H1 (cell line): ENCODE measurements around the gene DPF3. TPM values are rescaled to one million over a fixed set of nuclear protein-coding genes. Genes with fewer than 3 reads are reported as not detected.

ENCODE experiments used
- CTCF ChIA-PET: fragments of 300-600 bp; sonication (Branson Sonifier 250); formaldehyde crosslinking; loops from one replicate; lab custom pipeline; 2021; ENCODE audit not compliant: partially characterized antibody; lab: Charles Lee
- POLR2A ChIA-PET: fragments of 300-600 bp; sonication (Branson Sonifier 250); formaldehyde crosslinking; loops from one replicate; lab custom pipeline; 2021; ENCODE audit warnings: inconsistent platforms; ENCODE audit not compliant: partially characterized antibody; lab: Charles Lee
- DNase-seq, 2 experiments: peaks; one replicate each; pipeline versions ENCODE4 v3.0.0 to v3.0.0-alpha.2; 2010 to 2022; ENCODE audit warnings: low spot score in 2 of 2, low read depth in 1 of 2, mixed read lengths in 1 of 2
- FAIRE-seq: peaks from 2 replicates; lab custom pipeline; 2011; peaks lifted over from hg19 to GRCh38; lab: Jason Lieb, UNC
- H2AFZ ChIP-seq: 2 replicates; pipeline ENCODE4 v1.8.1; 2012; ENCODE audit warnings: low read length, inconsistent platforms
- H2AK5ac ChIP-seq: 2 replicates; pipeline ENCODE4 v1.6.1; 2013; ENCODE audit warnings: low read depth, low read length
- H2BK120ac ChIP-seq: replicated peaks from 2 replicates; pipeline ENCODE3; 2013; ENCODE audit warnings: low read depth, low read length, inconsistent platforms
- H2BK12ac ChIP-seq: 2 replicates; pipeline ENCODE4 v1.6.1; 2013; ENCODE audit warnings: low read depth, low read length
- H2BK15ac ChIP-seq: 2 replicates; pipeline ENCODE4 v1.6.1; 2013; ENCODE audit warnings: low read length
- H2BK20ac ChIP-seq: 2 replicates; pipeline ENCODE4 v1.6.1; 2013; ENCODE audit warnings: low read length
- H2BK5ac ChIP-seq: 2 replicates; pipeline ENCODE4 v1.6.1; 2013; ENCODE audit warnings: low read depth, low read length
- H3K14ac ChIP-seq: 2 replicates; pipeline ENCODE4 v1.6.1; 2013; ENCODE audit warnings: inconsistent platforms; ENCODE audit not compliant: insufficient read length
- H3K18ac ChIP-seq: 2 replicates; pipeline ENCODE4 v1.6.1; 2013; ENCODE audit warnings: low read length; ENCODE audit errors: extremely low read depth
- H3K23ac ChIP-seq: 2 replicates; pipeline ENCODE4 v1.6.1; 2013; ENCODE audit warnings: inconsistent platforms; ENCODE audit not compliant: insufficient read length
- H3K23me2 ChIP-seq: 2 replicates; pipeline ENCODE4 v1.6.1; 2013; ENCODE audit warnings: low read depth, low read length
- H3K27ac ChIP-seq: 2 replicates; pipeline ENCODE4 v1.6.1; 2011; ENCODE audit warnings: low read depth, low read length, inconsistent platforms
- H3K27me3 ChIP-seq, 4 experiments: replicated peaks in 1 of 4; 1 replicate in 1 of 4; 2 replicates in 3 of 4; pipeline versions ENCODE4 v1.6.1 to v1.8.1; 2011 to 2013; ENCODE audit warnings: low read length in 3 of 4, mild to moderate bottlenecking in 3 of 4, inconsistent platforms in 2 of 4, mixed read lengths in 2 of 4, moderate library complexity in 1 of 4; ENCODE audit not compliant: control insufficient read depth in 3 of 4, insufficient read depth in 3 of 4; ENCODE audit errors: extremely low read depth in 1 of 4
- H3K36me3 ChIP-seq, 4 experiments: 2 replicates each; pipeline versions ENCODE4 v1.6.1 to v1.8.1; 2011 to 2013; ENCODE audit warnings: mild to moderate bottlenecking in 4 of 4, low read length in 3 of 4, moderate library complexity in 2 of 4, control low read depth in 1 of 4, inconsistent platforms in 1 of 4; ENCODE audit not compliant: insufficient read depth in 4 of 4, control insufficient read depth in 2 of 4
- H3K4ac ChIP-seq: replicated peaks from 2 replicates; pipeline ENCODE3; 2013; ENCODE audit warnings: low read length, low read depth, mixed read lengths, inconsistent platforms; ENCODE audit not compliant: insufficient read length
- H3K4me1 ChIP-seq, 4 experiments: replicated peaks in 1 of 4; 1 replicate in 1 of 4; 2 replicates in 3 of 4; pipeline versions ENCODE4 v1.6.1 to v1.8.1; 2011 to 2013; ENCODE audit warnings: low read length in 3 of 4, inconsistent platforms in 2 of 4, mixed read lengths in 1 of 4; ENCODE audit not compliant: insufficient read depth in 4 of 4, control insufficient read depth in 3 of 4
- H3K4me2 ChIP-seq, 2 experiments: 2 replicates each; pipeline versions ENCODE4 v1.6.1 to v1.8.1; 2011 to 2013; ENCODE audit warnings: low read depth in 2 of 2, low read length in 2 of 2, control low read depth in 1 of 2, inconsistent platforms in 1 of 2, mild to moderate bottlenecking in 1 of 2; ENCODE audit not compliant: insufficient read depth in 1 of 2
- H3K4me3 ChIP-seq, 4 experiments: fragments of 200-600, 300-600 bp in 1 of 4; sonication (generic), shearing (Covaris generic), sonication (Bioruptor Twin) in 1 of 4; 2 replicates each; pipeline versions ENCODE4 v1.5.1 to v1.8.1; 2011 to 2016; ENCODE audit warnings: low read length in 4 of 4, low read depth in 3 of 4, control low read depth in 2 of 4, inconsistent platforms in 2 of 4, mild to moderate bottlenecking in 2 of 4, mixed read lengths in 1 of 4, moderate library complexity in 1 of 4; ENCODE audit not compliant: insufficient read depth in 2 of 4; ENCODE audit errors: extremely low read depth in 1 of 4
- H3K56ac ChIP-seq: replicated peaks from 2 replicates; pipeline ENCODE3; 2013; ENCODE audit warnings: low read depth, mild to moderate bottlenecking, mixed read lengths, low read length, inconsistent platforms; ENCODE audit not compliant: insufficient read length
- H3K79me1 ChIP-seq: 2 replicates; pipeline ENCODE4 v1.6.1; 2013; ENCODE audit warnings: low read depth, low read length, control low read depth
- H3K79me2 ChIP-seq, 2 experiments: 2 replicates each; pipeline versions ENCODE4 v1.6.1 to v1.8.1; 2012 to 2013; ENCODE audit warnings: low read length in 2 of 2, mild to moderate bottlenecking in 2 of 2, inconsistent platforms in 1 of 2; ENCODE audit not compliant: insufficient read depth in 2 of 2, control insufficient read depth in 1 of 2
- H3K9ac ChIP-seq, 4 experiments: replicated peaks in 1 of 4; 1 replicate in 1 of 4; 2 replicates in 3 of 4; pipeline versions ENCODE4 v1.6.1 to v1.8.1; 2011 to 2013; ENCODE audit warnings: low read depth in 3 of 4, low read length in 3 of 4, control low read depth in 2 of 4, mild to moderate bottlenecking in 2 of 4, moderate library complexity in 2 of 4, inconsistent platforms in 1 of 4; ENCODE audit errors: extremely low read depth in 1 of 4
- H3K9me3 ChIP-seq, 2 experiments: 2 replicates each; pipeline versions ENCODE4 v1.6.1 to v1.8.1; 2012 to 2013; ENCODE audit warnings: mild to moderate bottlenecking in 2 of 2, moderate library complexity in 2 of 2, control low read depth in 1 of 2, inconsistent platforms in 1 of 2, low read depth in 1 of 2, low read length in 1 of 2, mixed read lengths in 1 of 2; ENCODE audit not compliant: insufficient read depth in 2 of 2
- H4K20me1 ChIP-seq, 2 experiments: replicated peaks in 1 of 2; 2 replicates each; pipeline versions ENCODE3 to v1.8.1; 2011 to 2013; ENCODE audit warnings: inconsistent platforms in 2 of 2, low read length in 2 of 2, mild to moderate bottlenecking in 1 of 2; ENCODE audit not compliant: insufficient read depth in 2 of 2, control insufficient read depth in 1 of 2
- H4K5ac ChIP-seq: 2 replicates; pipeline ENCODE4 v1.6.1; 2013; ENCODE audit warnings: low read length, low read depth, mixed read lengths, inconsistent platforms; ENCODE audit not compliant: insufficient read length
- H4K8ac ChIP-seq: 2 replicates; pipeline ENCODE4 v1.8.0; 2013; ENCODE audit warnings: mild to moderate bottlenecking, moderate library complexity, low read length, inconsistent platforms; ENCODE audit not compliant: insufficient read depth; ENCODE audit errors: extremely low read depth
- H4K91ac ChIP-seq: replicated peaks from 2 replicates; pipeline ENCODE3; 2013; ENCODE audit warnings: low read length, mixed read lengths, inconsistent platforms; ENCODE audit not compliant: insufficient read length
- POLR2AphosphoS5 ChIP-seq: IDR thresholded peaks from 2 replicates; pipeline ENCODE4 v1.6.1; 2011; ENCODE audit warnings: low read depth, low read length
- RAD21 ChIP-seq, 2 experiments: IDR thresholded peaks in 1 of 2; conservative IDR thresholded peaks in 1 of 2; 2 replicates each; pipeline ENCODE4 v1.6.1; 2011; ENCODE audit warnings: low read depth in 2 of 2, low read length in 2 of 2, improper control_type of control experiment in 1 of 2, inconsistent platforms in 1 of 2, mild to moderate bottlenecking in 1 of 2, moderate library complexity in 1 of 2
- SIRT6 ChIP-seq: IDR thresholded peaks from one replicate; pipeline ENCODE4 v1.7.1; 2012; ENCODE audit warnings: low read length, inconsistent platforms
- SP2 ChIP-seq: IDR thresholded peaks from 2 replicates; pipeline ENCODE4 v1.6.1; 2012; ENCODE audit warnings: mild to moderate bottlenecking, low read length, inconsistent platforms
- WGBS, 2 experiments: shearing (Covaris generic) in 1 of 2; methylation state at CpG; one replicate each; pipeline versions ENCODE4 v1.1.6 to v1.1.7; 2013 to 2015; ENCODE audit warnings: low lambda C conversion rate in 2 of 2, mixed read lengths in 2 of 2, inconsistent platforms in 1 of 2, low coverage in 1 of 2, missing lambda C conversion rate in 1 of 2; ENCODE audit not compliant: insufficient replicate concordance in 2 of 2, insufficient coverage in 1 of 2, insufficient read length in 1 of 2; ENCODE audit errors: extremely low coverage in 1 of 2, missing lambda C conversion rate in 1 of 2; 5-methylcytosine and 5-hydroxymethylcytosine counted together
- polyA plus RNA-seq, 7 experiments: library from polyadenylated mRNA; depleted of rRNA in 3 of 7; stranded (reverse) in 5 of 7; unstranded in 2 of 7; fragments of >200 nt in 5 of 7; fragments of 200-250 nt in 2 of 7; gene quantifications; 1 replicate in 5 of 7; 2 replicates in 1 of 7; 4 replicates in 1 of 7; pipeline versions ENCODE4 v1.2.1 to v1.2.3, GENCODE V29; 2011 to 2013; ENCODE audit warnings: missing spikeins in 2 of 7, mixed read lengths in 2 of 7
- total RNA-seq: library from RNA; stranded (reverse); fragmentation: NEBNext Ultra II Directional; extraction: Animal tissue kit (Norgen Biotek cat#: 25700); gene quantifications from 2 replicates; pipeline ENCODE4 v1.2.1, GENCODE V29; 2021

DPF3 gene
- total and polyA plus RNA-seq, 2 of the 8 experiments (the other 6 are each of a cell fraction or from before 2014, with no cell fraction given), result 0.19 TPM; not detected in 1

- Histone ChIP-seq H3K9me3 (no peaks in the 10 kb centered on the region), H4K20me1 (peaks cover 0 to 2% of the 10 kb centered on the region in 2 experiments), H3K4ac (no peak overlapping the region), H2BK12ac (no peak overlapping the region), H3K56ac (no peak overlapping the region), H2BK20ac (no peak overlapping the region), H3K9ac (no peak overlapping the region), H4K91ac (no peak overlapping the region), H3K4me2 (no peak overlapping the region), H3K36me3 (no peaks in the 10 kb centered on the region), H2AFZ (no peak overlapping the region), H4K5ac (no peak overlapping the region), H3K79me2 (no peaks in the 10 kb centered on the region), H2BK5ac (no peak overlapping the region), H2AK5ac (no peak overlapping the region), H2BK120ac (no peak overlapping the region), H3K79me1 (no peaks in the 10 kb centered on the region), H3K4me3 (no peak overlapping the region), H3K18ac (peak overlapping the region; percentile 32; the same call in 1 of the 2 replicates), H3K14ac (no peak overlapping the region), H4K8ac (no peak overlapping the region), H3K23me2 (peaks cover 3% of the 10 kb centered on the region; the same call in 1 of the 2 replicates), H3K27me3 (no peaks in the 10 kb centered on the region), H3K4me1 (peaks cover 0 to 7% (median 4%) of the 10 kb centered on the region in 4 experiments; a peak in 5 of 7 replicates), H2BK15ac (no peak overlapping the region), H3K23ac (no peak overlapping the region), H3K27ac (no peak overlapping the region)
- POLR2A ChIA-PET, result interaction anchor here (1.4 kb wide), 1 partner anchor 9 kb away, joined by 3 read pairs; no protein-coding TSS in a partner anchor
- no peak for FAIRE-seq
- CTCF ChIA-PET, result interaction anchor here (1.0 to 2.1 kb wide), 5 partner anchors 22 to 181 kb away, joined by 3 to 13 read pairs (median 3); no protein-coding TSS in a partner anchor
- WGBS, 2 experiments, result 83% methylated on average over 13 of the region's 15 CpGs; no CpG with 5 or more reads in 1 of the 2 experiments
- DNase-seq, result peak in 1 of 2 experiments; percentile 45
- TF ChIP-seq POLR2AphosphoS5 (no peak), SP2 (no peak), RAD21 (IDR thresholded peaks at IDR 0.05 in 1 of 2, conservative IDR thresholded peaks at IDR 0.05 in 1 of 2; ENCODE audit: low read depth in 2 of 2, low read length in 2 of 2) (peak in 1 of 2 experiments; percentile 4; a peak in 1 of 4 replicates), SIRT6 (no peak)
Measured at GRCh38 chr14:72688990-72689671, 204.8 kb downstream of the DPF3 start.
